GM19372 (cell line): ENCODE data around the gene CDC42EP2.
"Not testable (repeated sequence)": the region's sequence is repeated elsewhere in the genome, so short reads cannot be mapped to it uniquely, and the experiment has no call there.

Experiments
- ATAC-seq: cut with Tn5 transposase; IDR thresholded peaks from one replicate; pipeline ENCODE4 v1.9.1; 2021; ENCODE audit warnings: mild to moderate bottlenecking, low read depth, moderate library complexity; ENCODE audit not compliant: unreplicated experiment

Gene CDC42EP2

DNA sequence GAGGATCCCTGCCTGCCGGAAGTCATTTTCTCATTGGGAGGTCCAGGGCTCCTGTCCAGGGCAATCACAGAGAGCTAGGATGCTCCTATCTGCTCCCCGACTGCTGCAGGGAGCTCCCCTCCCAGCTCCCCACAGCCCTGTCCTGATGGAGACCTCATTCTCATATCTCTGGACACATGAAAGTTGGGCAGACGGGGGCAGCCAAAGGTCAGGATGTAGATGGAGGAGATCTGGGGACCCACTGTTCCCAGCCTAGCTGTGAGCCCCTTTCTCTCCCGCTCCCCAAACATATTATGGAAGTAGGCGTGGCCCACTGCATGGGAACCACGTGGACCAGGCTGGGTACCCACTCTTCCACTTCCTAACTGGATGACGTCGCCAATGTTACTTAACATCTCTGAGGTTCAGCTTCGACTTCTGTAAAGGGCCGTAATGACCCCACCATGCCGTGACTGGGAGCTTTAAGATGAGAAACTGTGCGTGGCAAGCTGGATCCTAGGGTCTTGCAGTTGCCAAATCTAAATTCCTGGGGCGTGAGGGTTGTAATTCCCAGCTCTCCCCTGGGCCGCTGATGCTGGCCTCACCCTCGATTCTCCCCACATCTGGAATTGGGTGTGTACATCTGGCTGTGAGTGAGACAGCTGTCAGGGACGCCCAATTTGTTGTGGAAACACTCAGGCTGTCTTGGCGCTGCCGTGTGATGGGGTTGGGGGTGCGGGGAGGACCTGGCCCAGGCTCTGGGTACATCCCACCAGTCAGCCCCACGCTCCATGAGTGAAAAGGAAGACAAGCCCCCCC lies 1.8 kb downstream of the CDC42EP2 start:
- no peak for ATAC-seq

DNA sequence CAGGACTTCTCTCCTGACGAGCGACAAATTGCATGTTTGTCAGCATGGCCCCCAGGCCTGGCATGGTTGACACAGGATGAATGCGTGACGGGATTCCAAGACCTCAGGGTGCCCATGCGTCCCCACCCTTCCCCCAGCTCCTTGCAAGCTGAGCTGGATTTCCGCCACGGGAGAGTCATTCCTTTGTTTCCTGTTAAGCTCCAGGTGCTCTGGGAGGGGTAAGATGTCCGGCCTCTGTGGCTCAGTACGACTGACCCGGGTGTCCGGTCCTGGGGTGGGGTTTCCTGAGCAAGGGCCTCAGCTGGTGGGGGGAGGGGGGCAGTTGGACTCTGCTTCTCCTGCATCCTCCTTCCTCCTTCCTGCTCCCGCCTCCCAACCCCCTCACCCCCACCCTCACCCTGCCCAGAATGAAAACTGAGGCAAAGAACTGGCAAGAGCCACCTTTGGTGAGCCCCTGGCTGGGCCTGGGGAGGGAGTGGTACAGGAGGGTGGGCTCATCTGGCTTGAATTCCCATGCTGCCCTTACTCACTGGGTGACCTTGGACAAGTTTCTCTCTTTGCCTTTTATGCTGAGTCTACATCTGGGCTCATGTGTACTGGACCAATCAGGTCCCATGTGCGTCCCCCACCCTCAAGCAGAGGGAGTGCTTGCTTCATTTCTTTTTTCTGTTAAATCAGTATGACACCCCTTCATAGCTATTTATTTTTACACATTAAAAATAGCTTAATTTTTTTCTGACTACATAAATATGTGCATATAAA lies 2.5 kb downstream of the CDC42EP2 start:
- ATAC-seq = no peak

DNA sequence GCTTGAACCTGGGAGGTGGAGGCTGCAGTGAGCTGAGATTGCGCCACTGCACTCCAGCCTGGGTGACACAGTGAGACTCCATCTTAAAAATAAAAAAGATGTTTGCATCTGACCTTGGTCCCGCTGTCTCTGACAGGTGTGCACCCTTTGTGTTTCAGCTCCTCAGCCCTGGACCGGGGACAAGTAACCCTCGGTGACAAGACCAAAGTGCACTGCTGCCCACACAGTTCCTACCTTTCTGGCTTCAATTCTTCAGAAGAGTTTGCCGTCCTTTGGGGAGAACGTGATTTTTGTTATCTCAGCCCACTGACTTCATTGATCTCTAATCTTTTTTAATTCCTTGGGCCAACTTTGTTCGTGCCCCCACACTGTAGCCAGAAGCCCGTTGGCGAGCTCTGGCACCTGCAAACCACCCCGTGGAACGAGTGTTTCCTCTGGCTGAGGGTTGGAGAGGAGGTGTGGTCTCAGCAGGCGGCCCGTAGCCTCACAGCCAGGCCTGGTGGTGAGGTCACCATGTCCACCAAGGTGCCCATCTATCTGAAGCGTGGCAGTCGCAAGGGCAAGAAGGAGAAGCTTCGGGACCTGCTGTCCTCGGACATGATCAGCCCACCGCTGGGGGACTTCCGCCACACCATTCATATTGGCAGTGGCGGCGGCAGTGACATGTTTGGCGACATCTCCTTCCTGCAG lies 5.9 kb downstream of the CDC42EP2 start:
- ATAC-seq = no peak

DNA sequence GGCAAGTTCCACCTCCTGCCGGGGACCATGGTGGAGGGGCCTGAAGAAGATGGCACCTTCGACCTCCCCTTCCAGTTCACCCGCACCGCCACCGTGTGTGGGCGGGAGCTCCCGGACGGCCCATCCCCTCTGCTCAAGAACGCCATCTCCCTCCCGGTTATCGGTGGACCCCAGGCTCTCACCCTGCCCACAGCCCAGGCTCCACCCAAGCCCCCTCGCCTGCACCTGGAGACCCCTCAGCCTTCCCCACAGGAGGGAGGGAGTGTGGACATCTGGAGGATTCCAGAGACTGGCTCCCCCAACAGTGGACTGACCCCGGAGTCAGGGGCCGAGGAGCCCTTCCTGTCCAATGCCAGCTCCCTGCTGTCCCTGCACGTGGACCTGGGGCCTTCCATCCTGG lies 6.4 kb downstream of the CDC42EP2 start:
- ATAC-seq = no peak

DNA sequence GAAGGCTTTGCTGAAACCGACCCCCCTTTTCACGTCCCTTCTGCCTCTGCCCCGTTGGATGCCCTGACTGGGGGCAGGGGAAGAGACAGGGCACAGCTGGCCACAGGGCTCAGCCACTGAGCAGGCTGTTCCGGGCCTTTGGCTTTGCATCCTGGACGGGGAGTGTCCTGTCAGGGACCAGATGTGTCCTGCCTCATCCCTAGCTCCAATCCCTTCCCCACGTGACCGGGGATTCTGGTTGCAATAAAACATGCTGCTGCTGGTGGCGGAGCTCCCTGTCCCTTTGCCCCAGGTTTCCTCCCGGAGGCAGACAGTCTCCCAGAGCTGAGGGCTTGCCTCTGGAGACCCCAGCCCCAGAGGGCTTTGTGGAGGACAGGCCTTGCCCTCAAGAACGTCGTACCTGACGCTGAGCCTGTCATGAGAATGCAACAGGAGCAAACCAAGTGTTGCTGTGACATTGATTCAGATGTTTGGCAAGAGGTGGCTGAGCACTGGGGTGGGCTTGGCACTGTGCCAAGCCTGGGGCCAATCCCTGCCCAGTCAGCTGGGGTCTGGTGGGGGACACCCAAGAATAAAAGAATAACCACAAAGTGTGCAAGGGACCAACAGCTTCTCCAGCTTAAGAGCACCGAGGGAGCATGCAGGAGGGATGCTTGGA lies 7.3 kb downstream of the CDC42EP2 start:
- ATAC-seq = no peak

DNA sequence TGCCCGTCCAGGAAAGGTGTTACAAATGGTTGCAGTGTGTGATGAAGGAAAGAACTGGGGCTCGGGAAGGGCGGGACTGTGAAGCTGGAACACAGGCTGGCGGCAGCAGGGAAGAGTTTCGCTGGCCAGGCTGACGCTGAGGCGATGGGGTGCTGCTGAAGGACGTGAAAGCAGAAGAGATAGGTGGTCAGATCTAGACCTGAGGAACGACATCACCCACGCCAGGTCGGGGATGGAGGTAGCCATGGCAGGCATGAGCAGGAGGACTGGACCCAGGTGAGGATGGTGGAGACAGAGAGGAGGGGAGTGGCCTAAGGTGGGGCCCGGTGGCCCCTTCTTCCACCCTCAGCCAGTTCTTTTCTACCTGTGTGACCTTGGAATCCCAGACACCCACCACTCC lies 9.1 kb downstream of the CDC42EP2 start:
- no peak for ATAC-seq

DNA sequence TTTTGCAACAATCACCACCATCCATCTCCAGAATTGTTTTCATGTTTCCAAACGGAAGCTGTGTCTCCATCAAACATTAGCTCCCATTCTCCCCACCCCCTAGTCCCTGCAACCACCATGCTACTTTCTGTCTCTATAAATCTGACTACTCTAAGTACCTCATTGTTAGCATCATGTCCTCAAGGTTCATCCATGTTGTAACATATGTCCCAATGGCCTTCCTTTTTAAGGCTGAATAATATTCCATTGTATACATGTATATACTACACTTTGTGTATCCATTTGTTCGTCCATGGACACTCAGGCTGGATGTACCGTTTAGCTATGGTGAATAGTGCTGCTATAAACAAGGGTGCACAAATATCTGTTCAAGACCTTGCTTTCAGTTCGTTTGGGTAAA lies 10.8 kb downstream of the CDC42EP2 start:
- no peak for ATAC-seq

DNA sequence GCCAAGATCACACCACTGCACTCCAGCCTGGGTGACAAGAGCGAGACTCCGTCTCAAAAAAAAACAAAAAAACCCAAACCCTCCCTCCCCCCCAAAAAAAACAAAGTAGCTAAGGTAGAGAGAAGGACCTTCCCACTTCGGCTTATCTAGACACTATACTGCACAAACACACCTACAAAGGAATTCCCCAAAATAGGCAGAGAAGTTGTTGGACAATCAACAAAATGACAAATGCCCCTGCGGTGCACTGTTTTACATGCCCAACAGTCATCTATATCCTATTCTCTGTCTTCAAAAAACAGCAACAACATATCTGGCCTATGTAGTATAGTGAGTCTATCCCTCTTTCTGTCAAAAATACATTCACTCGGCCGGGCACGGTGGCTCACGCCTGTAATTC lies 12.4 kb downstream of the CDC42EP2 start:
- no peak for ATAC-seq

DNA sequence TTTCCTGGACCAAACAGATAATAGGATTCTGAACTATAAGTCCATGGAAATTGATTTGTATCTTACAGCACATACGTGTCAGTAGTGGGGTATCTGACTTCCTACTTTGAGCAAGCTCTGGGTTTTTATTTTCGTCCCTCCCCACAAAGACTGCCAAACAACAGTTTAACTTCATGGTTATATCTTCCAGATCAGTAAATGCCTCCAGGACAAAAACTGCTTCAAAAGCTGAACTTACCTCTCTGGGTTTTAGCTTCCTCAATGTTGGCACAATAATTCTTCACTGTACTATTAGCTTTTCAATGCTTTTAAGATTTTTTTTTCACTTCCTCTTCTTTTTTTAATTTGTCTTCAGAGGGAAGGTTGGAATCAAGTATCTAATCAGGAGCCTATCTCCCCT lies 14.8 kb downstream of the CDC42EP2 start:
- no peak for ATAC-seq

DNA sequence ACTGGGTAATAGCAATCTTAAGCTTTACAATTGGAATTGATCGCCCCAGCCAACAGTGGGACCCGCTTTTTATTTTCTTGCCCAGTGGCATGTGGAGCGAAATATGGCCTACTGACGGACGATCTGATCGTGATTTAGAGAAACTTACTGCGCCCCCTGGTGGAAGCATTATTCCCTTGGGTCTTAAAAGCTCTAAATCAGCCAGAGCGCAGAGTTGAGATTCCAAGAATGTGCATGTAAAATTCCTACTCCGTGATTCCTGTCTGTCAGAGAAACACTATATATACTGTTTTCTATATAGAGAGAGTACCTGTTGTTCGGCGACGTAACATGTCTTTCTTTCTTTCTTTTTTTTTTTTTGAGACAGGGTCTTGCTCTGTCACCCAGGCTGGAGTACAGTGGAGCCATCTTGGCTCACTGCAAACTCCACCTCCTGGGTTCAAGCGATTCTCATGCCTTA lies 15.3 kb downstream of the CDC42EP2 start:
- ATAC-seq = no peak

DNA sequence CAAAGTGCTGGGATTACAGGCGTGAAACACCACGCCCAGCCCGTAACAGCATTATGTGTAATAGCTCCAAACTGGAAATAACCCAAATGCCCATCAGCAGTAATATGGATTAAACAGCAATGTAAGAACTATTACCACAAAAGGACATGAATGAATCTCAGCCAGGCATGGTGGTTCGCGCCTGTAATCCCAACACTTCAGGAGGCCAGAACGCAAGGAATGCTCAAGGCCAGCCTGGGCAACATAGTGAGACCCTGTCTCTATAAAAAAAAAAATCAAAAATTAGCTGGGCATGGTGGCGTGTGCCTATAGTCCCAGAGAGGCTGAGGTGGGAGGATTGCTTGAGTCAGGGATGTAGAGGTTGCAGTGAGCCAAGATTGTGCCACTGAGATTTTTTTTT lies 15.9 kb downstream of the CDC42EP2 start:
- no peak for ATAC-seq

DNA sequence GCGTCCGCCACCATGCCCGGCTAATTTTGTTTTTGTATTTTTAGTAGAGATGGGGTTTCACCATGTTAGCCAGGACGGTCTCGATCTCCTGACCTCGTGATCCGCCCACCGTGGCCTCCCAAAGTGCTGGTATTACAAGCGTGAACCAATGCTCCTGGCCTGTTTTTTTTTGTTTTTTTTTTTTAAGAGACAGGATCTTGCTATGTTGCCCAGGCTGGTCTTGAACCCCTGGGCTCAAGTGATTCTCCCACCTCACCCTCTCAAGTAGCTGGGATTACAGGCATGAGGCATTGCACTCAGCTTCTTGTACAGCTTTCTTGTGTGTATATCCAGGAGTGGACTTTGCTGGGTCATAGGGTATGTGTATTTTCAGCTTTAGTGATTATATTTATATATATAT lies 17.9 kb downstream of the CDC42EP2 start:
- ATAC-seq = not testable (repeated sequence)

DNA sequence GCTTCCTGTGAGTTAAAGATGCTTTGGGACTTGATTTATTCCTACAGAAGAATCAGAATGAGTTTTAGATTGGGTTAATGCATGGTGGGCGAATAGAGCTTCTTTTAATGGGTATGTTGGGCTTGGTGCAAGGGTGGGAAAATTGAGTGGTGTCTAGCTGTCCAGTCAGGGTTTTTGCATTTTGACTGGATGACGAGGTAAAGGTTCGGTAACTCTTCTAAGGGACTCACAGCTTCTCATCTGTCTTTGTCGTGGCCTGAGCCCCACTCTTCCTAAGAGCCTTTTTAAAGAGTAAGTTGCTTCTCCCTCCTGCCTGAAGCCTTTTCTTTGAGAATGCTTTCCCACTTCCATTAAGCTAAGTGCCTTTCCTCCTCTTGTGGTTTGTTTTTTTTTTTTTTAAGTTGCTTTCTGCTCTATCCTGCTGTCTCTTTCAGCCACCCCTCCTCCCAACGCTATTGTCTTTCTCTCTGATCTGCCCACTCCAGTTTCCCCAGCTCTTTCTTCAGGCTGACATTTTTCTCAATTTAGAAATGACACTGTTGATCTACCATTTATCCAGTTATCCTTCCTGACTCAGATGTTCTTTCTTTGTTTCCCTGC lies 20.1 kb downstream of the CDC42EP2 start:
- ATAC-seq = no peak

DNA sequence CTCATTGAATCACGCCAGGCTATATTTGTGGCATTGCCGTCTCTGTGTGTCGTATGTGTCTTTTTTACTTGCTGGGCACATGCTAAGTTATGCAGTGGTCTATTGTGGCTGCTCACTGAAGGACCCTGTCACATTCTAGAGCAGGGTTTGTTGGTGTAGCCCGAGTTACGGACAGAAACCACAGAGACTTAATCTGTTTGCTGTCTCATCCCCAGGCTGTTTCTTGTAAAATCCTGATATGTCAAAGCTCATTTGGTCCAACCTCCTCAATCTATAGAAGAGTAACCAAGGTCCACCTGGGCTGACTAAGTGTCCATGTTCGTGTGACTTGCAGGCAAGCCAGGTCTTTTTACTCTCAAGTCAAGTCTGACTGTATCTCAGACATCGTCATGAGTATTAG lies 24.0 kb downstream of the CDC42EP2 start:
- ATAC-seq = no peak

DNA sequence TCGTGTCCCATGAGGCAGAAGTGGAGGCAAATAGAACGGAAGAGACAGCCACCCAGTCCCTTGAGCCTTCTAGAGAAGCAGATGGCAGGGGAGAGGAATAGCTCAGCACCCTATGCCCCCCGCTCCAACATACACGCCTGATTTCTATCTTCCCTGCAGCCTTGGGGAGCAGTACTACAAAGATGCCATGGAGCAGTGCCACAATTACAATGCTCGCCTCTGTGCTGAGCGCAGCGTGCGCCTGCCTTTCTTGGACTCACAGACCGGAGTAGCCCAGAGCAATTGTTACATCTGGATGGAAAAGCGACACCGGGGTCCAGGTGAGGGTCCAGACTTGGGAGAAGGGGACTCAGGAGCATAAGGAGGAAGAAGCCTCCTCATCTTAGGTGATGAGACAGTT lies 25.6 kb downstream of the CDC42EP2 start:
- no peak for ATAC-seq

DNA sequence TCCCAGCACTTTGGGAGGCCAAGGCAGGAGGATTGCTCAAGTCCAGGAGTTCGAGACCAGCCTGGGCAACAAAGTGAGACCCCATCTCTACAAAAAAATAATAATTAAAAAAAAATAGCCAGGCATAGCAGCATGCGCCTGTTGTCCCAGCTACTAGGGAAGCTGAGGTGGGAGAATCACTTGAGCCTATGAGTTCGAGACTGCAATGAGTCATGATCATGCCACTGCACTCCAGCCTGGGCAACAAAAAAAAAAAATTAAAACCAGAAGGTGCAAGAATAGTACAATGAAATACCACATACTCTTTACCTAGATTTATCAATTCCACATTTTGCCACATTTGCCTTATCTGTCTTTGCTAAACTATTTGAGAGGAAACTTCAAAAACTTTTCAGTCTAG lies 27.2 kb downstream of the CDC42EP2 start:
- ATAC-seq = no peak

DNA sequence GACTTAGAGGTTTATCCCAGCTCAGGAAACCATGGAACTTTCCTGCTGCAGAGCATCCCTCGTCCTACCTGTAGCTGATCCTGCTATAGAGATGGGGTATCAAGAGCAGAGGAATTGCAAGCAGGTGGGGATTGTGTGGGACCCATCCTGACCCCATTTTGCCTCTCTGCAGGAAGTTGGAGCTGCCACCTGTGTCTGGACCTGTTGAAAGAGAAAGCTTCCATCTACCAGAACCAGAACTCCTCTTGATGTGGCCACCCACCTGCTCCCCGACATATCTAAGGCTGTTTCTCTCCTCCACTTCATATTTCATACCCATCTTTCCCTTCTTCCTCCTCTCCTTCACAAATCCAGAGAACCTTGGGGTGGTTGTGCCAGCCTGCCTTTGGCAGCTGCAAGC lies 36.8 kb downstream of the CDC42EP2 start:
- no peak for ATAC-seq

DNA sequence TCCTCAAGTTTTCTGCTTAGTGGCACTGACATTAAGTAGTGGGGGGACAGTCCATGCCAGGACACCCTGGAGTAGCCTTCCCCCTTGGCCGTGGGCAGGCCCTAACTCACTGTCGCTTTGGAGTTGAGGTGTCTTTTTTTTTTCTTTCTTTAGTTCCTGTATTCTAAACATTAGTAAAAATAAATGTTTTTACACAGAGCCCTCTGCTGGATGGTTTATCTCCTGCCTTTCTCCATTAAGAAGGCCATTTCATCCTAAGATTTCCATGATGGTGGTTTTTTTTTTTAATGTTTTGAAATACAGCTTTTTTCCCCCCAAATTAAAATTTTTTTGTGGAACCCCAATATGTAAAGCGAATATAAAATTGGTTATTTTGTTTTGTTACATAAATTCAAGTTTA lies 38.1 kb downstream of the CDC42EP2 start:
- no peak for ATAC-seq

DNA sequence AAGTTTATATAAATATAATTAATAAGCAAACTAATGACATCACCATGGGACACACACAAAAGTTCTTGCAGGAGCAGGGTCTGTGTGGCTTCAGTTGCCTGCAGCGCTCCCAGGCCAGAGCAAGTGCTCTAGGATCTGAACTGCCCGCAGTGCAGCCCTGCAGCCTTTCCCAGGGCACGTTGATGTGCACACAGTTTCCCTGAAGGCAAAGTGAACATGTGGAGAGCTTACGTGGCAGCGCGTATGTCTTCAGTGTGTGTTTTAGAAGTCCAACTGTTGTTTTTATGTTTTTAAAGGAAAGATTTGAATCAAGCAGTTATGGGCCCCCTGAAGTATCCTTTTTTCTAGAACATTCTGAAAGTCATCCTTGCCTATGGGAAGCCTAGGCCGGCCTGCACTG lies 38.7 kb downstream of the CDC42EP2 start:
- ATAC-seq = no peak

DNA sequence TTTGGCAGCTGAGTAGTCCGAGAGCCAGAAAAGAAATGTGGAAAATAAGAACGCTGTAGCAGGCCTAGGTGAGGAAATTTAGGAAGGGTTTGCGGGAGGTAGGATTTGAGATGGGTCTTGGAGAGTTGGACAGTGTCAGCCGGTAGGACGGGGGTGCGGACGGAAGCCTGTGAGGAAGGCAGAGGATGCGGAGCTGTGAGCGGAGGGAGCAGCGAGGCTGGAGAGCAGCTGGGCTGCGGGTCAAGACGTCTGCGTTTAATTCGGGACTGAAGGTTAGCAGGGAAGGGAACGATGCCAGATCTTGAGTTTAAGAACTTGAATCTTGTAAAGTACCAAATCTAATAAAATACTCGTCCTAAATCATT lies 39.2 kb downstream of the CDC42EP2 start:
- no peak for ATAC-seq
